Activated CD4-positive, alpha-beta T cell treated with anti-CD3 and anti-CD28 coated beads, Interleukin-2, amount 50 U/mL, for 48 hours (primary cell): ENCODE data around the gene RGPD3.
A peak's percentile ranks its signal among the peaks of the same experiment; 100 is the strongest.
"Not testable (repeated sequence)": the region's sequence is repeated elsewhere in the genome, so short reads cannot be mapped to it uniquely, and the experiment has no call there.

Experiments
- DNase-seq, 2 experiments: peaks; one replicate each; pipeline ENCODE4 v3.0.0-alpha.2; 2020

Gene RGPD3

DNA sequence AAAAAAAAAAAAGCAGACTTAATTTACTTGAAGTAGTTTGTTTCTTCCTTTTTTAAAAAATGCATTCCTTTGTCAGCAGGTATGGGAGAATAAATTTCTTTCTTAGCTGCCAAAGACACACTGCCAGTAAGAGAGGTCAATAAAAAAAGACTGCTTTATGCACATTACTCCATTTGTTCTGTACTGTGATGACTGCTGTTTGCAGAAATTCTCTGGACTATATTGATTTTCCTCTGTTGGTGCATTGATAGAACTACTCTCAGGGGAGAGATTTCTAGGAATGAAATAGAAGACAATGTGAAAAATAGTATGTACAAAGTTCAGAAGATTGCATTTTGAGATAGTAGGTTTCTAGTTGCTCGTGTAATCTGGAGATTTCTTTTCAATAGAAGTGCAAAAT lies 11.3 kb upstream of the RGPD3 start:
- DNase-seq, result not testable (repeated sequence)

DNA sequence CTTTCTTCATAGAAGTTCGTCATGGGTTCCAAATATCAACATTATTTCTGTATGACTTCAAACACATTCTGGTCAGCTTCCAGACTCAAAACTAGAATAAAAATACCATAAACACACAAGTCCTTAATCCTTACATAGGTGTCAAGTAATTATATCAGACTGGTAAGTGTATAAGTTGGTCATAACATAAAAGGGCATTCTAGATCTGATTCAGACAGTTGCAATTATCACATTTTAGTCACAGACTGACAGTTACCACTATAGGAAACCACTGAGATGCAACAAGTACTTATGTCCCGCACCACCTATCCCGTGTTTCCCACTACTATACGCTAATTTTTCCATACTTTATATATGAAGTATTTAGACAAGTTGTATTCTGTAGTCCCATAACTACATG lies 9.4 kb upstream of the RGPD3 start:
- not testable (repeated sequence) for DNase-seq

DNA sequence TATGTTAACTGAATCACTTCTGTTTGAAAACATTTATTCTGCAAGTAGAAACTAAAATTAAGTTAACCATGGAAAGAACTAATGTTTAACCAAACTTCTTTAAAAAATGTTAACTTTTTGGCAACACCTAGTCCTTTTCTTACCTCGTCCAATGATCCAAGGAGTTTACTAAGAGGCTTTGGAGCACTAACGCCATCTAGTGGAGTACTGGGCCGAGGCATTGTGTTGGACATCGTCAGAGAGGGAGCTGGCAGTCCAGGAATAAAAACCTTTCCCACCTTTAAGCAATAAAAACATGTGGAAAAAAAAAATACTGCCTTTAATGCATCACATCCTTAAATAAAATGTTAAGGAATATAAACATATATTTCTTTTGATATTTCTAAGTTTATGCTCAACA lies 2.4 kb upstream of the RGPD3 start:
- DNase-seq, result peak; percentile 33 to 41

DNA sequence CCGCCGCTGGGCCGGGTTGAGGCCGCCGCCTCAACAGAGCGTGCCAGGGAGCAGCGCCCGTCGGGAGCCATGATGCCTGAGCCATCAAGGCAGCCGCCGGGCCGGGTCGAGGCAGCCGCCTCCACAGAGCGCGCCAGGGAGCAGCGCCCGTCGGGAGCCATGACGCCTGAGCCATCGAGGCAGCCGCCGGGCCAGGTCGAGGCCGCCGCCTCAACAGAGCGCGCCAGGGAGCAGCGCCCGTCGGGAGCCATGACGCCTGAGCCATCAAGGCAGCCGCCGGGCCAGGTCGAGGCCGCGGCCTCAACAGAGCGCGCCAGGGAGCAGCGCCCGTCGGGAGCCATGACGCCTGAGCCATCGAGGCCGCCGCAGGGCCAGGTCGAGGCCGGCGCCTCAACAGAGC lies 697 bp downstream of the RGPD3 start:
- DNase-seq, result not testable (repeated sequence)

DNA sequence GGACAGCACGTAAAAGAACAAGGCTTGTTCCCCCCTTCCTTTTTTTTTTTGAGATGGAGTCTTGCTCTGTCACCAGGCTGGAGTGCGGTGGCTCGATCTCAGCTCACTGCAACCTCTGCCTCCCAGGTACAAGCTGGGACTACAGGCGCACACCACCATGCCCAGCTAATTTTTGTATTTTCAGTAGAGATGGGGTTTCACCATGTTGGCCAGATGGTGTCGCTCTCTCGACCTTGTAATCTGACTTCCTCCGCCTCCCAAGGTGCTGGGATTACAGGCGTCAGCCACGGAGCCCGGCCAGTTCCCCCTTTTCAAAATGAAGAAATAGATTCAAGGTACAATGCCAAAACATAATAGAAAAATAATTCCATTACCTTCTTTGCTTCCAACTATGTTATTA lies 6.3 kb downstream of the RGPD3 start:
- peak; percentile 20 for DNase-seq

DNA sequence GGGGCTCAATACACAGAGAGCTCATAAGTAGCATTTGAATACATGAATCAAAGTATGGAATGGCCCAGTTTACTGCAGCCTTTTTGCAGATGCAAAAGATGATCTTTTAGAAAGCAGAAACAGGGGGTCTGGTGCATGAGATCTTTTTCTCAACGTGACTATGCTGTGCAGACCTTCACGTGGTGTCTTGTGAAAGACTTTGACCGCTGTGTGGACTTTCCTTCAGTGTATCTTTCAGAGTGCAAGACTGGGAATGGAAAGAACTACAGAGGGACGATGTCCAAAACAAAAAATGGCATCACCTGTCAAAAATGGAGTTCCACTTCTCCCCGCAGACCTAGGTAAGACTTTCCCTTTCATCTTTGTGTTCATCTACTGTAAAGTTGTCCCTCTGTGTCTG lies 77.5 kb downstream of the RGPD3 start:
- not testable (repeated sequence) for DNase-seq

DNA sequence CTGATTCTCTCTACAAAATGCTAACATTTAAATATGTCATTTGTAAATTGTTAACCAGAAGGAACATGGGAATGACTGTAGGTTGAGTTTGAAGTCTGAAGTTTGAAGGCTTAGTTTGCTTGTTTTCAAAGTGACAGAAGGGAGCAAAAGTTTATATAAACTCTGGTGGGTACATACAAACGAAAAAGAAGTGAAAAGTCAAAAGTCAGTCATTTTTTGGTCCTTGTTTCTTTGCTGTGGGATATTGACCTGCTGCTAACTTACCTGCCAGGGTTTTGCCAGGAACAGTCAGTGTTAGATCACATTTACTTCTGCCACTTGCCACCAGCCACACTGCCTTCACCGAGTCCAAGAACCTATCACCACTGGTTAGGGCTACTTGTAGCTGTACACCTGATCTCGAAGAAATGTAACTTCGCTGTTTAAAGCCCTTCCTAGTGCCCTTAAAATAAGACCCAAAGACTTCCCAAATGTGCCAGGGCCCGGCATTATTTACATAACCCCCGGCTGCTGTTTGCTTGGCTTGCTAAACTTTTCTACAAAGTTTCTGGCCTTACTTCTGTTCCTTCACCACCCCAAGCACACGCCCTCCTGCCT lies 79.3 kb downstream of the RGPD3 start:
- not testable (repeated sequence) for DNase-seq

DNA sequence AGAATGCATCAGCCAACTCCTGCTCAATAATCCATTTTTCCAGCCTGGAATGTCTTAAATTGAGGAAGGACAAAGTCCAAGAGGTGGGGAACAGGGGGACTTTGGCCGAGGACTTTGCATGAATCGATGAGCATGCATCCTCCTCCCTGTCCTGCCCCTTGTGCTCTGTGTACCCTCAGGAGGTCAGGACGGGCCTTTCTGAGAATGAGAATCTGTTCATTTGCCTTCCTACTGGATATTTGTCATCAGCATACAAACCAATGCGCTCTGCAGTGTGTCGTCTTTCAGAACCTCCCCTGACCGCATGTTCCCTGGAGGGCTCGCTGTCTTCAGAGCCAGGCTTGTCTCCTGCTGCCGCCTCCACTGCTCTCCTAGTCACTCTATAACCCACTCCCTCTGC lies 83.7 kb downstream of the RGPD3 start:
- DNase-seq, result not testable (repeated sequence)

DNA sequence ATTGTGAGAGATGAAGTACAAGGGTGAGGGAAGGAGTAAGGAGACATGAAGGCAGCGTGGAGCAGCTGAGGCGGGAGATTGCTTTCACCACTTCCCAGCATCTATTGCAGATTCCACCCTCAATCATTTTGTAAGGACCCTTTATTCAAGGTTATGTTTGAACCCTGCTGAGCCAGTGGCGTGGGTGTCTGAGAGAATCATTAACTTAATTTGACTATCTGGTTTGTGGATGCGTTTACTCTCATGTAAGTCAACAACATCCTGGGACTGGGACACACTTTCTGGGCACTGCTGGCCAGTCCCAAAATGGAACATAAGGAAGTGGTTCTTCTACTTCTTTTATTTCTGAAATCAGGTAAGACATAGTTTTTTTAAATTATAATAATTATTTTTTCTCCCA lies 86.3 kb downstream of the RGPD3 start:
- not testable (repeated sequence) for DNase-seq

DNA sequence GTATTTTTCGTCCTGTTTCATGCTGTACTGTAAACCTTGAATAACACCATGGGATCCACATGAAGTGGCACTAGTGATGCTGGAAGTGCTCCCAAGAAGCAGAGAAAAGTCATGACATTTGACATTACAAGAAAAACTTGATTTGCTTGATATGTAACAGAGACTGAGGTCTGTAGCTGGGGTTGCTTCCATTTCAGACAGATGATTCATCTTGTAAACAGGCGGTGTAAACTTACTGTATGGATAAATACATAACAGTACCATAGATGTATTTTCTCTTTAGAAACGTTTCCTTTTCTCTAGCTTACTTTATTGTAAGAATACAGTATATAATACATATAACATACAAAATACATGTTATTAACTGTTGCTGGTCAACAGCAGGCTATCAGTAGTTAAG lies 88.6 kb downstream of the RGPD3 start:
- not testable (repeated sequence) for DNase-seq

DNA sequence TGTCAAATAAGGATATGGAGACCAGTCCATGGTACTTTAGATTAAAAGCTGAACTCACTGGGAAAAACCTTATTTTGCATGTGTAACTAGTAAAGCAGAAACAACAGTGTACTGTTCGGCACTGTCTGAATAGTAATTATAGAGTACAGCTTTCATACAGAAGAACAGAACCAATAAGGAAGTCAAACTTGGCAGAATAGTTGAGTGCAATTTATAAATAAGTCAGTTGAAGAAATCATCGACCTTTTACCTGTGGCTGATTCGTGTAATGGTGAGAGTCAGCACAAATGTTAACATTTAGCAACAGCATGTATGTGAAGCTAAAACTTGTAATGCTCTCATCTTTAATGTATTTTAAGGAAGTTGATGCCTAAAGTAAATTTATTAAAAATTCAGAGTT lies 99.0 kb downstream of the RGPD3 start:
- not testable (repeated sequence) for DNase-seq

DNA sequence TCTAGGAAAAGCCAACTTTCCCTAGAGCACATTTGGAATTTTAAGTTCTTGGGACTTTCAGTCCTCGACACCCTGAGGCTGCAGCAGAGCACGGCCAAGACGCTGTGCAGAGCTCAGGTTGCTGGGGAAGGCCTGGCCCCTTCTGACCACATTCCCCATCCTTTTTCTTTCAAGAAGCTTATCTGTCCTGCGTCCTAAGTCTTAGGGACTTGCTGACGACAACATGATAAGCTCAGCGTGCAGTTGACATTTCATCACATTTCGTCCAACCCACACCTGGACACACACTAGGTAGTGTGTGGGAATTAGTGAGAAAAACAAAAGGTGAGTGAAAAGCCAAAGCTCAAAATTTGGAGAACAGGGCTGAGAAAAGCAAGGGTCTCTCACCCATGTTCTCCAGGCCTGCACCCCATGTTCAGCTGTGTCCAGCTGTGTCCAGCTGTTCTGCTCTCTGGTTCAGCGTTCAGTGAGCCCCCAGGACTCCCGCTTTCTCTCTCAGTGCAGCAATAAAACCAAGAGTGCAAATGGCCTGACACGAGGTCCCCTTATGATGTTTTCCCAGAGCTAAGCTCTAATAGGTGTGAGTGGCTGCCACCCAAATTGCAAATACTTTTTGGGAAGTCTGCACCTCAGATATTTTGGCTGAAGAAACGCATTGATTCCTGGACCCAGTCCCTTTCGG lies 101.9 kb downstream of the RGPD3 start:
- DNase-seq, result no peak

DNA sequence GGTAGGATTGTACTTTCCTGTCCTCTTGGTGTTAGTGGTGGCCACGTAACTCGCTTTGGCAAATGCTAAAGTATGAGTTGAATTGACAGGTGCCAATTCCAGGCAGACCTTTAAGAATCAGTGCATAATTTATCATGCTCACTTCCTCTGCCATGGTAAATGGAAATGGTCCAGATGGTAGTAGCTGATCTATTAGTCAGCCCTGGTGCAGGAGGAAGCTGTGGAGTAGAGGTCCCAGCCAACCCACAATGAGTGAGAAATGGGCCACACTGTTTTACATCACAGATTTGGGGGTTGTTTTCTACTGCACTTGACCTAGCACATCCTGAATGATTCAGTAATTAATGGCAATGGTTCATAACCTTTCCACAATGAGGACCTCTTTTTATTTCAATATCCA lies 104.4 kb downstream of the RGPD3 start:
- no peak for DNase-seq

DNA sequence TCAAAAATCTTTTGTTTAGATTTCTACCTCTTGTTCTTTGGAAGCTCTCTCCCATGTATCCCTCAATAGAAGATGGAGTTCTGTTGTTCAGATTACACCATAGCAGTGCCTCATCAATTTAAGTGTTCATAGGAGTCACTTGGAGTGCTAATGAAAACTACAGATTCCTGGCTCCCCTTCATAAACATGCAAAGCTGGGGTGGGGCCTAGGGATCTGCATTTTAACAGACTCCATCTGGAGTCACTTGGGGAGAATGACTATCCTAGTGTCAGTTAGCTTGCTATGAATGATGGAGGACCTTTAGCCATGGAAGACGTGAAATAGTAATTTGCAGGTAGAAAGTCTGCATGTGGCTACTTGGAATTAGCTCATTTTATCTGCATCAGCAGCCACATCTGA lies 105.4 kb downstream of the RGPD3 start:
- no peak for DNase-seq

DNA sequence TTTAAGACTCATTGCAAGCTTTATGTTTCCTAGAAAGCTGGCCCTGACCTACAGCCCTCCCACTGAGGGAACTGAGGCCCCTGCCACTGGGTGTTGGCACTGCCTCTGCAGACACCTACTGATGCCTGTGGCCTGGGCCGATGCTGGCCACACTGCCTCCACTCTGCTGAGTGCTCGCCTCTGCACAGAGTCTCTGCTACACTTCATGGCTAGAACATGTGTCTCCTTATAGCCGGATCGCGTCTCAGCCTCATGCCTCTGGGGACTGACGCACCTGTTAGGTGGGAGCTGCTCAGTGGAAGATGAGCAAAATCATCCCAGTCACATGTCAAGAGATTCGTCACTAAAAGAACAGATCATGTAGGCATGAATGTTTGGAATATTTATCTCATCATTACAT lies 108.7 kb downstream of the RGPD3 start:
- DNase-seq, result no peak

DNA sequence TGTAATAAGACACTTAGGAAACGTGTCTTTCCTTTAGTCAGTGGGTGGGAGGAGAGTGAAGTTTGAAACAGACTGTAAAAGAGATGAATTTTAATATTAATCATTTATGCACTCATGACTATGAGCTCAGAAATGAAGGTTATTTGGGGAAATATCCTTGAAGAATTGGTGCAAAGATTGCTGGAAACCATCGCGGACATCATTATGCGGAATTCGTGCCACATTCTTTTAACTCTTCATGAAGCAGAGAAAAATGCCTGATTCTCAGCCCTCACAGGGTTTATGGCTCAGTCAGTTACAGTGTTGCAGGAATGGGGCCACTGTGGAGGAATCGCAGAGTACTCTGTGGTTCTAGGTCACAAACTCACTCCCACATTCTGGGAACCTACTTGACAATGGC lies 109.7 kb downstream of the RGPD3 start:
- DNase-seq, result no peak

DNA sequence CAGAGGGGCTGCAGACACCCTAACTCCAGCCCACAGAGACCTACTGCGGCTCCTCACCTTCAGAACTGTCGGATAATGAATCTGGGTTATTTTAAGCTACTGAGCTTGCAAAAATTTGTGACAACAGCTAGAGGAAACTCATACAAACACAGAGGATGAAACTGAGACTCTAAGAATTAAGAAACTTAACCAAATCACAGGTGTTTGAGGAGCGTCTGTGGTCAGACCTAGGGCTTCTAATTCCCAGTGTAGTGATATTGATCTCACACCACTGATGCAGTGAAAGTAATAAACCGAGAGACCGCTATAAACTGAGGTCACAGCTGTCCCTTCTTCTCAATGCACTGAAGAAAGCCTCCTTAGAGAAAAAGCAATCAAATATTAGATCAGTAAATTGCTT lies 110.1 kb downstream of the RGPD3 start:
- no peak for DNase-seq

DNA sequence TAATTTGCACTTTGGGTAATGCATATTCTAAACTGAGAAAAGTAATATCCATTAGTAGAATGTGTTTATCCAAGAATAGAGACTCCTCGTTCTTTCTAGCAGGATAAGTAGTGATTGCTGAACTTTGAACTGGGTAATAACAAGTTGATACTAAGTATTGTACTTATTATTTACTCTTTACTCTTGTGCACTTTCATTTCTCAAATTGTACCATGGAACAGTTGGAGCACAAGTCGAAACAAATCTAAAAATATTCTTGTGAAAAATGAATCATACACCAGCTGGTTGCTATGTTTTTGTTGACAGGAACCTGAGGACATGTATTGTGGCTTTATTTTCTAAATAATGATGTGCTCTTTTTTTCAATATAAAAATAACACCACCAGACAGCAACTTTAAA lies 111.9 kb downstream of the RGPD3 start:
- DNase-seq, result no peak

DNA sequence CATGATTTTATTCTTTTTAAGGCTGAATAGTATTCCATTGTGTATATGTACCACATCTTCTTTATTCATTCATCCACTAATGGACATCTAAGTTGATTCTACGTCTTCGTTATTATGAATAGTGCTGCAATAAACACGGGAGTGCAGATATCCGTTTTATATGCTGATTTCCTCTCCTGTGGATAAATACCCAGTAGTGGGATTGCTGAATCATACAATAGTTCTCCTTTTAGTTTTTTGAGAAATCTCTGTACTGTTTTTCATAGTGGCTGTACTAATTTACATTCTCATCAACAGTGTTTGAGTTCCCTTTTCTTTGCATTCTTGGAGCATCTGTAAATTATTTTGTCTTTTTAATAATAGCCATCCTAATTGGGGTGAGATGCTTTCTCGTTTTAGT lies 114.5 kb downstream of the RGPD3 start:
- no peak for DNase-seq

DNA sequence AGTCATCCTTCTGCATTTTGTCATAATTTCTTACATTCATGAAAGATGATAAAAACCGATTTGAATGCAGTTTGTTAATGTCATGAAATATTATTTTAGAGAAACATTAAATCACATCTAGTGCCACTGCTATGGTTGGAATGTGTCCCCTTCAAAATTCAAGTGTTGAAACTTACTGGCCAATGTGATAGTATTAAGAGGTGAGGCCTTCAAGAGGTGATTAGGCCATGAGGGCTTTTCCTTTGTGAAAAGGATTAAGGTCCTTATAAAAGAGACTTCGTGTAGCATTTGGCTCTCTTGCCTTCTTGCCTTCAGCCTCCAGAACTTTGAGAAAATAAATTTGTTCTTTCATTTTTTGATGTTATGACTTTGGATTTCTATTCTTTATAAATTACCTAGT lies 117.2 kb downstream of the RGPD3 start:
- DNase-seq, result no peak

DNA sequence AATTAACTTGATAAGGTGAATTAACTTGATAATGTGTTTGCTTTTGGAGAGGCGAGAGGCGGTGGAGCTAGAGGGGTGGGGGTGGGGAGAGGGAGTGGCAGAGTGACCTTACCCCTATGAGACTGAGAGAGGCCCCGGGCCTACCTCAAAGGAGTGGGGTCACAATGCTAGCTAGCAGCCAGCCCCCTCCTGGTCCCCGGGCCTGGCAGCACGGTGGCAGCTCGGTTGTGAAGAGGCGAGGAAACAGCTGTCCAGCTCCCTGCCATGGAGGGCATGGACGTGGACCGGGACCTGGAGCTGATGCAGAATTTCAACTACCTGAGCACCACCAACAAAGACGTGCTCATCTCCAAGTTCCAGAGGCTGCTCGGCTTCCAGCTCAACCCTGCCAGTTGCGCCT lies 123.9 kb downstream of the RGPD3 start:
- DNase-seq, result no peak

DNA sequence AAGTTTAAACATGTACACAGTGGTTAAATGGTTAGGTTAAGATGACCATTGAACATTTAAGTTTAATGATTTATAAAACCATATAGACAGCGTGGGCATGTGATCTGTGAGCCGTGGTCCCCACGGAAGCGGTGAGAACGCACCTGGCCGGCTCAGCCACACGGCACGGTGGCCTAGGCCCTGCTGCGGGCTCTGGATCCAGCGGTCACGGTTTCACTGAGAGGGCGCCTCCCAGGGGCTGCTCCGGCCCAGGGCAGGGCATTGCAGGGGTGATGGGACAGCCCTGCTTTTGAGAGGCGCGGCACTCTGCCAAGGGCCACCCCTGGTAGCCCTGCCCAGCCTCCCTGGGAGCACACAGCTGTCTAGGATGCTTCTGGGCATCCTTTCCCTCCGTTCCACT lies 124.9 kb downstream of the RGPD3 start:
- no peak for DNase-seq

DNA sequence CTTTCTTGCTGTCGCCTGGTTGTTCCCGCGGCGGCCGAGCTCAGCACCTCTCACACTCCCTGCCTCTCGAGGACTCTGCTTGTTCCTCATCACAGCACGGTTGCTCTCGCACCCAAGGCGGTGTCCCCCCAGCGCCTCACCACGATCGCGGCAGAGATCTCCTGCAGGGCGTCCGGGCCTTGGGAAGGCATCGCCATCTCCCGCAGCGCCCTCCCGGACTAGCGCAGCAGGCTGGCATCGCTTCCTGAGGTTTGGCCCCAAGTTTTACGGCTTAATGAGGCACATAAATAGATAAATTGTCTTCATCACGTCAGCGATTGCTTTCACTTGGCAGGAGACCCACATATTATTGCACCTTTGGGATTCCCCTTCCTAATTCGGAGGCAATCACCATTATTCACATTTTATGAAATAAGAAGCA lies 125.4 kb downstream of the RGPD3 start:
- no peak for DNase-seq

DNA sequence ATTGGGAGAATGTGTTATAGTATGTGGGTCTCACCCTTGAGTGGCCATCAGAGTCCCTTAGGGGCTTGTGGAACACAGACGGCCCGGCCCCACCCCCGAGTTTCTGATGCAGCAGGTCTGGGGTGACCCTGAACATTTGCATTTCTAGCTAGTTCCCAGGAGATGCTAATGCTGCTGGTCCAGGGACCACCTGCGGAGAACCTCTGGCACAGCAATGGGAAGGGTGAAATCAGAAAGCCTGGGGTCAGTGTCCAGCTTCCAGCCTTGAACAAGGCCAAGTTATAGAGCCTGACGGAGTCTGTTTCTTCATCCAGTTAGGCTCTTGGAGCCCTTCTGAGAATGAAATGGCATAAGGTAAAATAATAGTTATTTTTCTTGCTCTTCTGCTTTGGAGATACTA lies 126.5 kb downstream of the RGPD3 start:
- DNase-seq, result no peak
